ENCODE data around the gene TUNAR. TPM values are rescaled to one million over a fixed set of nuclear protein-coding genes. Genes with fewer than 3 reads are reported as not detected.

TUNAR gene
- total RNA-seq, 1 donor from 2014 or later: not detected

DNA sequence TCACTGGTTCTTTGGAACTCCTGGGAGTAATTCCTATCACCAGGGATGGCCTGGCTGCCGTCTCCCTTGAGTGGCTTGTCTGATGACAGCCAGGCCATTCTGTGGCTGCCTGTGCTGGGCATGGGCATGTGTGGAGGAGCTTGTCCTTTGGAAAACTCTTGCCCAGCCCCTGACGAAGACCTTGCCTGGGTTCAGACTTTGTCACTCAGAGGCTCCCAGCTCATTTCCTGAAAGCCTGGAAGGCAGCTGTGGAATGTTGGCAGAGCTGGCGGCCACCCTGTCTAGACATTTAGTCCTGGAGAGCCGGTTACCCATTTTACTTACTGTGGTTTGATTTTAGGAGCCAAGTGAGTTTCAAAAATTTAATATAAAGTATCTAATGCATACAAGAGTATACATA, 34.0 kb downstream of the TUNAR start:
- no peaks in the 10 kb centered on the region for H3K36me3 Mint-ChIP-seq
- no peak for TF ChIP-seq CTCF (IDR thresholded peaks at IDR 0.05; ENCODE audit: unreplicated experiment)
- no peak overlapping the region for H3K4me3 Mint-ChIP-seq
- no peak for DNase-seq (ENCODE audit: low spot score in 2 of 2, unreplicated experiment in 2 of 2)
- no peak overlapping the region for H3K27ac Mint-ChIP-seq
- H3K9me3 Mint-ChIP-seq: no peaks in the 10 kb centered on the region
- H3K27me3 Mint-ChIP-seq (ENCODE audit: low read depth): peaks cover 58% of the 10 kb centered on the region
- H3K4me1 Mint-ChIP-seq: no peaks in the 10 kb centered on the region

DNA sequence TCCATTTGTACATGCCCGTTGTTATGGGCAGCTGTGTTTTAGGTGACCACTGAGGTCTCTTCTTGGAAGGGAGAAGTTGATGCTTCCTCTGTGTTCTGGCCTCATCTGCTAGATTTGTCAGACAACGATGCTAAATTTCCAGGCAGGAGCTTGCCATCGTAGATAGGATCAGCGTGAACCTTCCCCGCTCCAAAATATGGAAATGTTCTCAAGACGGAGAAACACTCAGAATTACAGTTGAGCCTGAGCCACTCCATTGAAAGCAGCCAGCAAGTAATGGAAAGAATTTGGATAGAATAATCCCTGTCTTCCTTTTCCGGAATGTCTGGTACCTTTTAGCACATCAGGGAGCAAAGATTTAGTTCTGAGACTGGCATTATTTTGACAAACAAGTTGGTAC, 34.8 kb downstream of the TUNAR start:
- Mint-ChIP-seq H3K4me1 (no peaks in the 10 kb centered on the region), H3K9me3 (no peaks in the 10 kb centered on the region), H3K27ac (no peak overlapping the region), H3K36me3 (no peaks in the 10 kb centered on the region), H3K4me3 (no peak overlapping the region), H3K27me3 (ENCODE audit: low read depth) (peaks cover 57% of the 10 kb centered on the region)
- no peak for DNase-seq (ENCODE audit: low spot score in 2 of 2, unreplicated experiment in 2 of 2)
- no peak for TF ChIP-seq CTCF (IDR thresholded peaks at IDR 0.05; ENCODE audit: unreplicated experiment)

DNA sequence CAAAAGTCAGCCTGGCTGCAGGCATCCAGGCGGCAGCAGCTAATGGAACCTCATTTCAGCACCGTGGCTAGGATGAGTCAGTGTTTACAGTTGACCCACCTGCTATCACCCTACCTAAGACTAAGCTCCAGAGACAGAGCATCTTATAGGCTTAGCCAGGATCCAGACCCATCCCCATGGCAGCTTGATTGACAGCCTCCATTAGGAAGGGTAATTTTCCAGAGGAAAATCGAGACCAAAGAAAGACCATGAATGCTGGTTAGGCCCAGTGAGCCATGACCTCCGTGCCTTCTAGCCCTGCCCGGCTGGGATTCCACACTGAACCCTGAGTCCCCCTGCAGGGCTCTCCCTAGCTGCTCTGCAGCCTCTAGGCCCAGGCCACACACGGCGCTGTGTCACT, 38.7 kb downstream of the TUNAR start:
- no peak for TF ChIP-seq CTCF (IDR thresholded peaks at IDR 0.05; ENCODE audit: unreplicated experiment)
- no peak for DNase-seq (ENCODE audit: low spot score in 2 of 2, unreplicated experiment in 2 of 2)
- H3K4me3 Mint-ChIP-seq: no peak overlapping the region
- no peaks in the 10 kb centered on the region for H3K9me3 Mint-ChIP-seq
- no peak overlapping the region for H3K27ac Mint-ChIP-seq
- no peaks in the 10 kb centered on the region for H3K36me3 Mint-ChIP-seq
- no peaks in the 10 kb centered on the region for H3K4me1 Mint-ChIP-seq
- H3K27me3 Mint-ChIP-seq (ENCODE audit: low read depth): peaks cover 73% of the 10 kb centered on the region

DNA sequence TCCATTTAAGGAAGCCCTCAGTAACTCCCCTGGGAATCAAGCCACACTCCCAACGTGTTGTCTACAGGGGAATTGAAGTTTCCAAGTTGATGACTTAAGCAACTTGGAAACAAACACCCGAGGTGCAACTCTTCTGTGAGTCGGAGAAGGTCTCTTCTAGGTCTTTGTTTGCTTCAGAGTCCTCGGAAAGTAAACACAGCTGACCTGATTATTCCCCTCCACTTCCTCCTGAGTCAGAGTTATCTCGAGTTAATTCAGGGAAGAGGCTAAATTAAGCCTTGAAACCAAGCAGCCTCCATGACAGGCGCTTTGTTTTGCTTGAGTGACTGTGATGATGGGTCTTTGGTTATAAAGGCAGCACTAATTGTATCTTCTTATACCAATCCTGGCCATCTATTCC, 41.8 kb downstream of the TUNAR start:
- H3K9me3 Mint-ChIP-seq: no peaks in the 10 kb centered on the region
- peaks cover 84% of the 10 kb centered on the region for H3K27me3 Mint-ChIP-seq (ENCODE audit: low read depth)
- no peak for DNase-seq (ENCODE audit: low spot score in 2 of 2, unreplicated experiment in 2 of 2)
- H3K36me3 Mint-ChIP-seq: no peaks in the 10 kb centered on the region
- H3K4me3 Mint-ChIP-seq: no peak overlapping the region
- H3K4me1 Mint-ChIP-seq: peaks cover 2% of the 10 kb centered on the region
- TF ChIP-seq CTCF (IDR thresholded peaks at IDR 0.05; ENCODE audit: unreplicated experiment): no peak
- H3K27ac Mint-ChIP-seq: no peak overlapping the region

DNA sequence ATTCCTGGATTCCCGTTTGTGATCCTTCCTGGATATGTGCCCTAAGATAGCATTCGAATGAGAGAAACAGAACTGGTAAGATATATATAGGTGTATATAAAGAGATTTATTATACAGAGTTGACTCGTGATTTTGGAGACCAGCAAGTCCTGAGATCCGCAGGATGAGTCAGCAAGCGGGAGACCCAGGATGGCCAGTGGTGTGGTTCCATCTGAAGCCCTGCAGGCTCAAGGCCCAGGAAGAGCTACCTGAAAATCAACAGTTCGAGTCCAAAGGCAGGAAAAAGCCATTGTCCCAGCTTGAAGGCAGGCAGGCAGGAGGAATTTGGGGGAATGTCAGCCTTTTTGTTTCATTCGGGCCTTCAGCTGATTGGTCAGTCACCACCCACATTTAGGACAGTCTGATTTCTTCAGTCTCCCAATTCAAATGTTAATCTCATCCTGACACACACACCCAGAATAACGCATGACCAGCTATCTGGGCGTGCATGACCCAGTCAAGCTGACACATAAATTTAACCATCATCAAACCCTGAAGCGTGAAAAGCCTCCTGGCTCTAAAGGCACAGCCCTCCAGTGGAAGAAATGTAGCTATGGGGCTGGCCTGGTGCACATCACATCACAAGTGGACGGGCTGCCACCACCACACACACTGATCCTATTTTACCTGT, 44.3 kb downstream of the TUNAR start:
- Mint-ChIP-seq H3K27ac (no peak overlapping the region), H3K36me3 (no peaks in the 10 kb centered on the region), H3K4me1 (peaks cover 2% of the 10 kb centered on the region), H3K9me3 (no peaks in the 10 kb centered on the region), H3K4me3 (no peak overlapping the region), H3K27me3 (ENCODE audit: low read depth) (peaks cover 87% of the 10 kb centered on the region)
- DNase-seq (ENCODE audit: low spot score in 2 of 2, unreplicated experiment in 2 of 2): no peak
- no peak for TF ChIP-seq CTCF (IDR thresholded peaks at IDR 0.05; ENCODE audit: unreplicated experiment)

- H3K9me3 Mint-ChIP-seq: no peaks in the 10 kb centered on the region
- TF ChIP-seq CTCF (IDR thresholded peaks at IDR 0.05; ENCODE audit: unreplicated experiment): no peak
- H3K36me3 Mint-ChIP-seq: no peaks in the 10 kb centered on the region
- H3K27me3 Mint-ChIP-seq (ENCODE audit: low read depth): peaks cover 87% of the 10 kb centered on the region
- no peak overlapping the region for H3K27ac Mint-ChIP-seq
- DNase-seq (ENCODE audit: low spot score in 2 of 2, unreplicated experiment in 2 of 2): no peak
- peaks cover 2% of the 10 kb centered on the region for H3K4me1 Mint-ChIP-seq
- no peak overlapping the region for H3K4me3 Mint-ChIP-seq
These were observed 45.4 kb downstream of the TUNAR start for GRCh38 chr14:95922080-95922479.
